Body of pancreas (tissue), 4 donors: Measurements from ENCODE around the gene RPP30.

Experiments
- POLR2A ChIP-seq, 3 donors: fragments of 450-650 bp; IDR thresholded peaks; one replicate each; pipeline ENCODE4 v1.6.1; 2016; ENCODE audit warnings: antibody characterized with exemption in 3 of 3, mild to moderate bottlenecking in 2 of 3
- TF ChIP-seq, protein P1 (sequence below), 7 experiments: fragments of 450-650 bp in 4 of 7; fragments of 200-600 bp in 3 of 7; sonication (generic) in 3 of 7; IDR thresholded peaks; one replicate each; pipeline ENCODE4 v1.5.1; 2016 to 2019; ENCODE audit warnings: antibody characterized with exemption in 7 of 7

DNA sequence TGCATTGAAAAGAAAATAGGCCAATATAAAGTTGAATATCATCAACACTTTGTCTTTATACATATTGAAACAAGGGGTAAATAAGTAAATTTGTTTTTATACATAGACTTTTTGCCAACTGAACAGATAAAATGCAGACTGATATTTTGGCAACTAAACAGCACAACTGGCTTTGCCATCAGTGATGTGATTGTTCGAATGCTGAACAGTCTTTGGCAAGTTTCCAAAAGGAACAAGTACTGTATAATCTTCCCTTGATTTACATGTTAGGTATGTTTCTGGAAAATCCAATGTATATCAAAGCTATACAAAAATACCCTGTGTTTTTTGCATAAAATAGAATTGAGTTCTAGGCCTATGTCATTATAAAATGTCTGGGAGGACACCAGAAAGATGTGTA lies 67.3 kb downstream of the RPP30 start:
- TF ChIP-seq POLR2A (IDR thresholded peaks at IDR 0.05) = no peak
- TF ChIP-seq, protein P1, sequence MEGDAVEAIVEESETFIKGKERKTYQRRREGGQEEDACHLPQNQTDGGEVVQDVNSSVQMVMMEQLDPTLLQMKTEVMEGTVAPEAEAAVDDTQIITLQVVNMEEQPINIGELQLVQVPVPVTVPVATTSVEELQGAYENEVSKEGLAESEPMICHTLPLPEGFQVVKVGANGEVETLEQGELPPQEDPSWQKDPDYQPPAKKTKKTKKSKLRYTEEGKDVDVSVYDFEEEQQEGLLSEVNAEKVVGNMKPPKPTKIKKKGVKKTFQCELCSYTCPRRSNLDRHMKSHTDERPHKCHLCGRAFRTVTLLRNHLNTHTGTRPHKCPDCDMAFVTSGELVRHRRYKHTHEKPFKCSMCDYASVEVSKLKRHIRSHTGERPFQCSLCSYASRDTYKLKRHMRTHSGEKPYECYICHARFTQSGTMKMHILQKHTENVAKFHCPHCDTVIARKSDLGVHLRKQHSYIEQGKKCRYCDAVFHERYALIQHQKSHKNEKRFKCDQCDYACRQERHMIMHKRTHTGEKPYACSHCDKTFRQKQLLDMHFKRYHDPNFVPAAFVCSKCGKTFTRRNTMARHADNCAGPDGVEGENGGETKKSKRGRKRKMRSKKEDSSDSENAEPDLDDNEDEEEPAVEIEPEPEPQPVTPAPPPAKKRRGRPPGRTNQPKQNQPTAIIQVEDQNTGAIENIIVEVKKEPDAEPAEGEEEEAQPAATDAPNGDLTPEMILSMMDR (IDR thresholded peaks at IDR 0.05) = no peak
